Liver (tissue), 9 donors: Measurements from ENCODE around the gene HCN1. TPM values are rescaled to one million over a fixed set of nuclear protein-coding genes. Genes with fewer than 3 reads are reported as not detected.
A peak's percentile ranks its signal among the peaks of the same experiment; 100 is the strongest.
"Not testable (repeated sequence)": the region's sequence is repeated elsewhere in the genome, so short reads cannot be mapped to it uniquely, and the experiment has no call there.

Experiments
- DNase-seq: peaks from one replicate; pipeline ENCODE4 v3.0.0-alpha.2; 2017; ENCODE audit warnings: low spot score
- H3K27ac ChIP-seq, 2 donors: one replicate each; pipeline ENCODE4 v1.7.0; 2013; ENCODE audit warnings: inconsistent platforms in 2 of 2, low read length in 2 of 2, control low read depth in 1 of 2, low read depth in 1 of 2, mild to moderate bottlenecking in 1 of 2
- H3K27me3 ChIP-seq, 4 donors: one replicate each; pipeline versions ENCODE4 v1.6.1 to v1.7.0; 2013; ENCODE audit warnings: low read length in 3 of 4, inconsistent platforms in 1 of 4, mild to moderate bottlenecking in 1 of 4, moderate library complexity in 1 of 4; ENCODE audit not compliant: control insufficient read depth in 4 of 4, insufficient read depth in 4 of 4
- H3K36me3 ChIP-seq, 4 donors: one replicate each; pipeline versions ENCODE4 v1.6.1 to v1.7.0; 2013; ENCODE audit warnings: low read length in 3 of 4, mild to moderate bottlenecking in 3 of 4, low read depth in 1 of 4, moderate library complexity in 1 of 4; ENCODE audit not compliant: control insufficient read depth in 4 of 4, insufficient read depth in 3 of 4
- H3K4me1 ChIP-seq, 4 donors: one replicate each; pipeline versions ENCODE4 v1.6.1 to v1.7.0; 2013; ENCODE audit warnings: low read length in 3 of 4, mild to moderate bottlenecking in 3 of 4, moderate library complexity in 1 of 4; ENCODE audit not compliant: control insufficient read depth in 4 of 4, insufficient read depth in 4 of 4
- H3K4me3 ChIP-seq, 3 donors: one replicate each; pipeline versions ENCODE4 v1.6.1 to v1.7.0; 2013; ENCODE audit warnings: low read length in 3 of 3, control low read depth in 1 of 3, low read depth in 1 of 3, mild to moderate bottlenecking in 1 of 3
- H3K9ac ChIP-seq, 2 donors: one replicate each; pipeline ENCODE4 v1.7.0; 2013; ENCODE audit warnings: low read length in 2 of 2, mild to moderate bottlenecking in 2 of 2, moderate library complexity in 2 of 2, control low read depth in 1 of 2, low read depth in 1 of 2
- H3K9me3 ChIP-seq, 4 donors: one replicate each; pipeline versions ENCODE4 v1.6.1 to v1.7.0; 2013; ENCODE audit warnings: low read length in 3 of 4; ENCODE audit not compliant: control insufficient read depth in 4 of 4
- ATF3 ChIP-seq: IDR thresholded peaks from 2 replicates; pipeline ENCODE4 v1.6.1; 2016; ENCODE audit warnings: antibody characterized with exemption
- EGR1 ChIP-seq, 2 donors: IDR thresholded peaks; 2 replicates each; pipeline ENCODE4 v1.6.1; 2016 to 2018; ENCODE audit warnings: antibody characterized with exemption in 2 of 2, low read depth in 2 of 2
- FOXA1 ChIP-seq: IDR thresholded peaks from 2 replicates; pipeline ENCODE4 v1.6.1; 2016; ENCODE audit warnings: antibody characterized with exemption
- FOXA2 ChIP-seq: IDR thresholded peaks from 2 replicates; pipeline ENCODE4 v1.6.1; 2016; ENCODE audit warnings: antibody characterized with exemption
- GABPA ChIP-seq, 2 donors: IDR thresholded peaks in 1 of 2; conservative IDR thresholded peaks in 1 of 2; 2 replicates each; pipeline ENCODE4 v1.6.1; 2016; ENCODE audit warnings: antibody characterized with exemption in 2 of 2, mild to moderate bottlenecking in 1 of 2, moderate library complexity in 1 of 2
- HNF4A ChIP-seq, 2 donors: conservative IDR thresholded peaks; 2 replicates each; pipeline ENCODE4 v1.6.1; 2016; ENCODE audit warnings: antibody characterized with exemption in 2 of 2, mild to moderate bottlenecking in 2 of 2
- HNF4G ChIP-seq: IDR thresholded peaks from 2 replicates; pipeline ENCODE4 v1.6.1; 2016; ENCODE audit warnings: antibody characterized with exemption
- JUND ChIP-seq, 2 donors: IDR thresholded peaks; 2 replicates each; pipeline ENCODE4 v1.6.1; 2016; ENCODE audit warnings: antibody characterized with exemption in 2 of 2
- MAX ChIP-seq: IDR thresholded peaks from 2 replicates; pipeline ENCODE4 v1.6.1; 2016; ENCODE audit warnings: antibody characterized with exemption
- NR2F2 ChIP-seq: IDR thresholded peaks from 2 replicates; pipeline ENCODE4 v1.6.1; 2016; ENCODE audit warnings: antibody characterized with exemption
- RAD21 ChIP-seq, 2 donors: IDR thresholded peaks; 2 replicates each; pipeline ENCODE4 v1.6.1; 2016; ENCODE audit warnings: antibody characterized with exemption in 2 of 2, mild to moderate bottlenecking in 2 of 2
- REST ChIP-seq: IDR thresholded peaks from 2 replicates; pipeline ENCODE4 v1.6.1; 2016; ENCODE audit warnings: antibody characterized with exemption, mild to moderate bottlenecking
- RXRA ChIP-seq, 2 donors: IDR thresholded peaks; 2 replicates each; pipeline ENCODE4 v1.6.1; 2017 to 2018; ENCODE audit warnings: antibody characterized with exemption in 2 of 2, mild to moderate bottlenecking in 1 of 2
- SP1 ChIP-seq: IDR thresholded peaks from 2 replicates; pipeline ENCODE4 v1.6.1; 2018; ENCODE audit warnings: antibody characterized with exemption, mild to moderate bottlenecking
- TAF1 ChIP-seq: conservative IDR thresholded peaks from 2 replicates; pipeline ENCODE4 v1.6.1; 2016; ENCODE audit warnings: antibody characterized with exemption, mild to moderate bottlenecking
- YY1 ChIP-seq: IDR thresholded peaks from 2 replicates; pipeline ENCODE4 v1.6.1; 2016; ENCODE audit warnings: antibody characterized with exemption, mild to moderate bottlenecking
- WGBS: extraction: QIAGEN DNeasy Blood & Tissue Kit; methylation state at CpG from one replicate; pipeline ENCODE4 v1.1.7; 2013; 5-methylcytosine and 5-hydroxymethylcytosine counted together
- polyA plus RNA-seq, 2 donors: library from polyadenylated mRNA; stranded (reverse) in 1 of 2; unstranded in 1 of 2; fragments of 200-250 nt in 1 of 2; fragments of >200 nt in 1 of 2; fragmentation: Nextera tagmentation in 1 of 2; extraction: Ambion mirVana in 1 of 2; gene quantifications; one replicate each; pipeline versions ENCODE4 v1.2.1 to v1.2.3, GENCODE V29; 2013 to 2015
- total RNA-seq, 2 donors: library from RNA; depleted of rRNA; stranded (reverse); fragments of >200 nt; gene quantifications; one replicate each; pipeline ENCODE4 v1.2.3, GENCODE V29; 2014
- donor health status: healthy.
- donor health status: healthy.
- donor health status: healthy.
- donor health status: healthy.
- donor health status: healthy.

HCN1 gene
- total and polyA plus RNA-seq, 4 donors, result under 0.01 TPM; not detected in 3

GRCh38 chr5:45508135-45508534, 188.0 kb downstream of the HCN1 start:
- Histone ChIP-seq H3K9me3 (no peaks in the 10 kb centered on the region), H3K4me1 (no peaks in the 10 kb centered on the region), H3K9ac (no peak overlapping the region), H3K27me3 (no peaks in the 10 kb centered on the region), H3K27ac (no peak overlapping the region), H3K36me3 (no peaks in the 10 kb centered on the region), H3K4me3 (no peak overlapping the region)
- TF ChIP-seq HNF4G (no peak), FOXA1 (no peak), ATF3 (no peak), REST (no peak)
- 70% methylated on average over 1 of the region's 1 CpG for WGBS
- DNase-seq, result no peak

- Histone ChIP-seq H3K27me3 (no peaks in the 10 kb centered on the region), H3K4me3 (no peak overlapping the region), H3K36me3 (no peaks in the 10 kb centered on the region), H3K9me3 (no peaks in the 10 kb centered on the region), H3K4me1 (no peaks in the 10 kb centered on the region), H3K27ac (no peak overlapping the region), H3K9ac (no peak overlapping the region)
- no peak for DNase-seq
- 40% methylated on average over 1 of the region's 1 CpG for WGBS
- TF ChIP-seq YY1 (no peak), SP1 (no peak)
These were observed 189.0 kb downstream of the HCN1 start for GRCh38 chr5:45507178-45507577.

- not testable (repeated sequence) for H3K27ac ChIP-seq, H3K36me3 ChIP-seq, H3K9me3 ChIP-seq, H3K9ac ChIP-seq, H3K4me3 ChIP-seq, DNase-seq, H3K4me1 ChIP-seq, H3K27me3 ChIP-seq
- WGBS, result 91% methylated on average over 11 of the region's 11 CpGs
These were observed 197.2 kb downstream of the HCN1 start for GRCh38 chr5:45499006-45499405.

- no peak overlapping the region for H3K4me3 ChIP-seq
- no peak for DNase-seq
- H3K27ac ChIP-seq, result no peak overlapping the region
- no peaks in the 10 kb centered on the region for H3K27me3 ChIP-seq
- peaks cover 2 to 6% (median 4%) of the 10 kb centered on the region in 4 donors for H3K4me1 ChIP-seq
- no peaks in the 10 kb centered on the region for H3K9me3 ChIP-seq
- H3K9ac ChIP-seq, result no peak overlapping the region
- 31% methylated on average over 3 of the region's 3 CpGs for WGBS
- H3K36me3 ChIP-seq, result no peaks in the 10 kb centered on the region
- no peak for TF ChIP-seq TAF1
- TF ChIP-seq GABPA (IDR thresholded peaks at IDR 0.05 in 1 of 2, conservative IDR thresholded peaks at IDR 0.05 in 1 of 2), result peak in 1 of 2 donors; percentile 54
- TF ChIP-seq HNF4G, result no peak
- TF ChIP-seq HNF4A (conservative IDR thresholded peaks at IDR 0.05), result peak in 1 of 2 donors; percentile 43
- TF ChIP-seq FOXA2, result peak; percentile 59
- TF ChIP-seq FOXA1, result no peak
- peak; percentile 21 for TF ChIP-seq YY1
- TF ChIP-seq JUND (IDR thresholded peaks at IDR 0.05), result peak in 1 of 2 donors; percentile 53
- TF ChIP-seq MAX, result peak; percentile 69
- peak; percentile 28 for TF ChIP-seq ATF3
- TF ChIP-seq RXRA (IDR thresholded peaks at IDR 0.05), result peak; percentile 18 to 36
- TF ChIP-seq REST, result no peak
- peak in 1 of 2 donors; percentile 13 for TF ChIP-seq RAD21 (IDR thresholded peaks at IDR 0.05)
- TF ChIP-seq NR2F2, result no peak
- no peak for TF ChIP-seq EGR1 (IDR thresholded peaks at IDR 0.05; ENCODE audit: low read depth in 2 of 2)
These were observed 204.8 kb downstream of the HCN1 start for GRCh38 chr5:45491368-45491767.
